GM10248 (cell line): Measurements from ENCODE around the gene ZNF414.

Source experiments
- CTCF ChIA-PET: fragments of 300-600 bp; sonication (Branson Sonifier 250); formaldehyde crosslinking; extraction: SDS; loops from one replicate; lab custom pipeline; 2021; ENCODE audit warnings: antibody characterized with exemption; lab: Yijun Ruan, JAX
- POLR2A ChIA-PET: fragments of 350-650 bp; sonication (Branson Sonifier 250); formaldehyde crosslinking; extraction: SDS; loops from one replicate; lab custom pipeline; 2020; ENCODE audit warnings: antibody characterized with exemption; lab: Yijun Ruan, JAX
- DNase-seq: peaks from one replicate; pipeline ENCODE4 v3.0.0; 2012; ENCODE audit errors: extremely low spot score
- CTCF ChIP-seq: IDR thresholded peaks from 2 replicates; pipeline ENCODE4 v1.5.1; 2012; ENCODE audit warnings: mild to moderate bottlenecking, low read depth; ENCODE audit errors: extremely low read depth, missing control alignments, control extremely low read depth

Gene ZNF414

GRCh38 chr19:8477889-8478288 is 36.1 kb downstream of the ZNF414 start:
- no peak for TF ChIP-seq CTCF
- CTCF ChIA-PET: no interaction called here
- DNase-seq: no peak
- POLR2A ChIA-PET: no interaction called here

DNA sequence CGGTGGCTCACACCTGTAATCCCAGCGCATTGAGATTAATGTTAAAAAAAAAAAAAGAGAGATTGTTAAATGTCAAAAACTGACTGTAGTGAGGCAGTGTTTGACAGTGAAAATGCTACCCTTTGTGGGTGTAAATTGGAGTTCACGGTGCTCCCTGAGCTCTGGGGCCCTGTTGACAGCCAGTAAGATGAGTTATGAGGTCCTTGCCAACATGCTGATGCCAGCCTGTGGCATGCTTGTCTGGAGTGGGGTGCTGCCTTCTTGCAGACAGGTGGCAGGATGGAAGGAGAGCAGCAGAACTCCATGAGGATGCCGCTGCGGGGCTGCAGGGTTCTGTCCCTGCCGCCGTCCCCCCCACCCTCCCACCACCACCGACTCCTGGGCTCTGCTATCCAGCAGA is 37.4 kb downstream of the ZNF414 start:
- CTCF ChIA-PET: interaction anchor here (1.0 to 1.7 kb wide), 3 partner anchors 10 to 123 kb away, joined by 3 to 4 read pairs (median 4); no protein-coding TSS in a partner anchor
- POLR2A ChIA-PET: no interaction called here
- no peak for TF ChIP-seq CTCF
- DNase-seq: no peak

DNA sequence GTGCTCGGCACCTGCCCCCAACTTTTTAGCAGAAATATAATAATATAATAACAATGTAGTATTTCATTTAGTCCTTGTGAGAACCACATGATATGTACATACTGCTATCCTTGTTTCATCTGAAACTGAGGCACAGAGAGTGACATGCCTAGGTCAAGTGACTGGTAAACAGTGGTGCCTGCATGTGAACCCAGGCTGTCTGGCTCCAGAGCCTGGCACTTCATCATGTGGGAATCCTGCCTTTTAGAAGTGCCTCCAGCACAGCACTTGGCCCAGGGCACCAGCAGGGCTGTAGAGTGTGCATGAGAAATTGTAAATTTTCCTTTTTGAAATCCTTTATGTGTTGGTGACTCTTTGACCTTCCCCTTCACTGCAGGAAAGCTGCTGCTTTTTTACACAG is 39.0 kb downstream of the ZNF414 start:
- no peak for DNase-seq
- ChIA-PET CTCF (interaction anchor here (1.2 kb wide), 1 partner anchor 31 kb away, joined by 5 read pairs; no protein-coding TSS in a partner anchor), POLR2A (interaction anchor here (0.6 kb wide), 2 partner anchors 13 to 19 kb away, joined by 7 read pairs; no protein-coding TSS in a partner anchor)
- TF ChIP-seq CTCF: no peak

GRCh38 chr19:8473648-8474476 is 40.1 kb downstream of the ZNF414 start:
- CTCF ChIA-PET: interaction anchor here (0.9 to 1.4 kb wide), 2 partner anchors 13 to 61 kb away, joined by 3 to 5 read pairs; partner anchors contain the start of gene MARCHF2
- DNase-seq: peak; percentile 73
- POLR2A ChIA-PET: interaction anchor here (0.6 kb wide), 1 partner anchor 10 kb away, joined by 6 read pairs; no protein-coding TSS in a partner anchor
- no peak for TF ChIP-seq CTCF

GRCh38 chr19:8469613-8470368 is 44.2 kb downstream of the ZNF414 start:
- TF ChIP-seq CTCF: no peak
- CTCF ChIA-PET: interaction anchor here (2.5 kb wide), 1 partner anchor 8 kb away, joined by 8 read pairs; no protein-coding TSS in a partner anchor
- POLR2A ChIA-PET: no interaction called here

DNA sequence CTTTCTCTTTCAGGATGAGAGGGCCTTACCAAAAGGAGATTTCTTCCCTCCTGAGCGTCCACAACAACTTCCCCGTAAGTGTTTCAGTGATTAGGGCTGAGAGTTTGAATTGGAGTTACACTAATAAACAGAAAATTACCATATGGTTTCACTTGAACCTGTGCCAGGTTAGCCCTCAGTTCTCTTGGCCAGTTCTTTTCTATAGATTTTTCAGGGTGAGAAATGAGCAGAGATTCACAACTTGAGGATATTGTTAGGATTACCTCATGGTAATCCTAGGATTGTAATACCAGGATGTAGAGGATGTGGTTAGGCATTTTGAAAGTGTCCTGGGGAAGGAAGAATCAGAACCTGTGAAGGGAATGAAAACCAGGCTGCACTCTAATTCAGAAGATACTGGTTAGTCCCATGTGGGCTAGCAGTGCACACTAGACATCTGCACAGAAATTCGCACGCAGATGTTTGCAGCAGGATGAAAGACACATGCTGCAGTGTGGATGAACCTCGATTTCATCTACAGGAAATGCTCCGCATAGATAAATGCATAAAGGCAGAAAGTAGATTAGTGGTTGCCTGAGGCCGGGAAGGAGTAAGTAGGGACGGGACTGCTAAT is 45.1 kb downstream of the ZNF414 start:
- ChIA-PET CTCF (no interaction called here), POLR2A (no interaction called here)
- no peak for DNase-seq

More at GRCh38 chr19:8469613-8470368, 44.2 kb downstream of the ZNF414 start:
- DNase-seq: no peak

More for the DNA sequence above, 45.1 kb downstream of the ZNF414 start:
- TF ChIP-seq CTCF: no peak
